Large intestine (tissue), 1 donor: ENCODE measurements around the gene POLQ. TPM values are rescaled to one million over a fixed set of nuclear protein-coding genes. Genes with fewer than 3 reads are reported as not detected.

Experiments used
- polyA plus RNA-seq: library from polyadenylated mRNA; unstranded; fragments of 120-200 nt; gene quantifications from one replicate; pipeline ENCODE4 v1.2.1, GENCODE V29; 2013

POLQ gene
- polyA plus RNA-seq, 1 donor: 4.0 TPM

Other genes starting within 250 kb of the POLQ start
- gene ARGFX, start 22.0 kb upstream of the POLQ start, polyA plus RNA-seq: not detected
- gene FBXO40, start 47.4 kb upstream of the POLQ start, polyA plus RNA-seq: not detected
- 16.4 TPM for gene HCLS1, start 114.9 kb upstream of the POLQ start, polyA plus RNA-seq
- gene GOLGB1, start 203.8 kb upstream of the POLQ start, polyA plus RNA-seq: 53.9 TPM